Fibroblast of pulmonary artery (primary cell): Measurements from ENCODE around the gene PRR13.

Source experiments
- DNase-seq: peaks from one replicate; pipeline ENCODE4 v3.0.0-alpha.2; 2010; ENCODE audit warnings: low read depth
- H3K4me3 ChIP-seq: replicated peaks from 2 replicates; pipeline ENCODE4 v1.5.1; 2011; ENCODE audit warnings: low read depth, mild to moderate bottlenecking, control low read depth, low read length, moderate library complexity
- TF ChIP-seq, protein P1 (sequence below): IDR thresholded peaks from 2 replicates; pipeline ENCODE4 v1.5.1; 2011; ENCODE audit warnings: mild to moderate bottlenecking, control low read depth, low read length, inconsistent platforms; ENCODE audit errors: missing control alignments

The PRR13 gene

DNA sequence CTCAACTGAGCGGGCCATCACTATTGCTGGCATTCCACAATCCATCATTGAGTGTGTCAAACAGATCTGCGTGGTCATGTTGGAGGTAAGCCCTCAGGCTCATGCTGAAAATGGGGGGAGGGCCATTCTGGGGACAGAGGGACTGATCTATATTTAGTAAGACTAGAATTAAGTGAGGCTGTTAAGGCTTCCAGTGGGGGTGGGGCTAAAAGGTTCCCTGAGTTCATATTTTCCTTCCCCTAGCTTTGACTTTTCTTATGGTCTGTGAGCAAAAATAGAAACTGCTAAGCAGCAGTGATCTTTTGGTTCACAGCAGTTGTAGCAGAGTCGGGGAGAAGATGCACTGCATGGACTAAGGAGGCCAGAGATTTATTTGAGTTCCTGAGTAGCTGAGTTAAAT lies 19.5 kb downstream of the PRR13 start:
- TF ChIP-seq, protein P1, sequence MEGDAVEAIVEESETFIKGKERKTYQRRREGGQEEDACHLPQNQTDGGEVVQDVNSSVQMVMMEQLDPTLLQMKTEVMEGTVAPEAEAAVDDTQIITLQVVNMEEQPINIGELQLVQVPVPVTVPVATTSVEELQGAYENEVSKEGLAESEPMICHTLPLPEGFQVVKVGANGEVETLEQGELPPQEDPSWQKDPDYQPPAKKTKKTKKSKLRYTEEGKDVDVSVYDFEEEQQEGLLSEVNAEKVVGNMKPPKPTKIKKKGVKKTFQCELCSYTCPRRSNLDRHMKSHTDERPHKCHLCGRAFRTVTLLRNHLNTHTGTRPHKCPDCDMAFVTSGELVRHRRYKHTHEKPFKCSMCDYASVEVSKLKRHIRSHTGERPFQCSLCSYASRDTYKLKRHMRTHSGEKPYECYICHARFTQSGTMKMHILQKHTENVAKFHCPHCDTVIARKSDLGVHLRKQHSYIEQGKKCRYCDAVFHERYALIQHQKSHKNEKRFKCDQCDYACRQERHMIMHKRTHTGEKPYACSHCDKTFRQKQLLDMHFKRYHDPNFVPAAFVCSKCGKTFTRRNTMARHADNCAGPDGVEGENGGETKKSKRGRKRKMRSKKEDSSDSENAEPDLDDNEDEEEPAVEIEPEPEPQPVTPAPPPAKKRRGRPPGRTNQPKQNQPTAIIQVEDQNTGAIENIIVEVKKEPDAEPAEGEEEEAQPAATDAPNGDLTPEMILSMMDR: no peak
- H3K4me3 ChIP-seq: no peak overlapping the region
- DNase-seq: no peak

DNA sequence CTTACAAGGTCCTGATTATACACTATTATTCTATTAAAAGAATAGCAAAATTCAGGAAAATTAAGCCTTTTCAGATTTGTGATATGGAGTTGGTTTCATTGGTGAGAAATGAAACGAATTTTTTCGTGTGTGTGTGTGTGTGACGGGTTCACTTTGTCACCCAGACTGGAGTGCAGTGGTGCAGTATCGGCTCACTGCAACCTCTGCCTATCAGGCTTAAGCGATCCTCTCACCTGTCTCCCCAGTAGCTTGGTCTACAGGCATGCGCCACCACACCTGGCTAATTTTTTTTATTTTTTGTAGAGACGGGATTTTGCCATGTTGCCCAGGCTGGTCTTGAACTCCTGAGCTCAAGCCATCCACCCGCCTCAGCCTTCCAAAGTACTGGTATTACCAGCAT lies 20.1 kb downstream of the PRR13 start:
- TF ChIP-seq, protein P1: no peak

DNA sequence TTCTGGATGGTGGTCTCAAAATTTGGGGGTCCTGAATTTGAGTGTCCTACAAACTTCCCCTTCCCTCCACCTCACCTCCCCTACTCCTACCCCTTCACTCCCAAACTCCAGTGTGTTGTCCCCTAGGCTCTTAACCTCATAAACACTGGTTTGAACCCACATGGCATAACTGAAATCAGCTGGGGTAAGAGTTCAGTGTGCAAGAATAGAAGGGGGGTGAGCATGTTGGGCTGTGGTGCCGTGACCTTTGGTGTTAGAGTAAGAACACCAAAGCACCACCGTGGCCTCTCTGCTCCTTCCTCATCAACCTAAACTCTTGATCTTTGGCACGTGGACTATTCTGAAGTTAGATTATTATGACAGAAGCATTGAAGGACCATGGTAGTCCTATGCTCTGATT lies 21.4 kb downstream of the PRR13 start:
- no peak overlapping the region for H3K4me3 ChIP-seq
- DNase-seq: no peak
- TF ChIP-seq, protein P1: no peak

More for the DNA sequence above, 20.1 kb downstream of the PRR13 start:
- no peak overlapping the region for H3K4me3 ChIP-seq
- DNase-seq: no peak

DNA sequence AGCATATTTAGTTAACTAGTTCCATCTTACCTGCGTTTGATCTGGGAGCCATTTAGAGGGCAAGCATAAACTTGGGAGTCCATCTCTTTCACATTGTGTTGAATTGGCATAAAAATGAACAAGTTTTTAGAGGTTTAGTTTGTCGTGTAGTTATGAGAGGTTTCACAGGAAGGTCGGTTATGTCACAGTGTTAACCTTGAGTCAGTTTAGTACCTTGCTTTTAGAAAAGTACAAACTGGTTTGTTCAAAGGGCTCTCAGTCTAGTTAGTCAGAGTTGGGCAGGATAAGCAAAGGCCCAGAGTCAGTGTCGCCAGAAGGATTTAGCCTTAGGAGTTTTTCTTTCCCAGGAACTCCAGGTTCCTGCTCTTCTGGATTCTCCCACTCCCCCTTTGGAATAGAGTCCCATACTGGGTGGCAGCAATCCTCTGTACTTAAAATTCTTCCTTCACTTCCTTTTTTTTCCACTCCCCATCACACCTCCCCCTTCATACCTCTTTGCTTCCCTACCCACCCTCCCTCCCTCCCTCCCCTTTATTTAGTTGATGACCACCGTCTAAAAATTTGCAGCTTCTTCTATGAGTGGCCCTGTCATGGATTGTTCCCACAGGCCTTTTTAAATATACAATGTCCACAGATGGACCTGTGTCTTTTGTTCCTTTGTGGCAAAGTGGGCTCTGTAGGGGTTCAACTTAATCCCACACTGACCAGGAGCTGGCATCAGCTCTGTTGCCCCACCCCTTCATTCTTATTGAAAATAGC lies 22.4 kb downstream of the PRR13 start:
- H3K4me3 ChIP-seq: no peak overlapping the region
- TF ChIP-seq, protein P1: no peak
- DNase-seq: no peak

DNA sequence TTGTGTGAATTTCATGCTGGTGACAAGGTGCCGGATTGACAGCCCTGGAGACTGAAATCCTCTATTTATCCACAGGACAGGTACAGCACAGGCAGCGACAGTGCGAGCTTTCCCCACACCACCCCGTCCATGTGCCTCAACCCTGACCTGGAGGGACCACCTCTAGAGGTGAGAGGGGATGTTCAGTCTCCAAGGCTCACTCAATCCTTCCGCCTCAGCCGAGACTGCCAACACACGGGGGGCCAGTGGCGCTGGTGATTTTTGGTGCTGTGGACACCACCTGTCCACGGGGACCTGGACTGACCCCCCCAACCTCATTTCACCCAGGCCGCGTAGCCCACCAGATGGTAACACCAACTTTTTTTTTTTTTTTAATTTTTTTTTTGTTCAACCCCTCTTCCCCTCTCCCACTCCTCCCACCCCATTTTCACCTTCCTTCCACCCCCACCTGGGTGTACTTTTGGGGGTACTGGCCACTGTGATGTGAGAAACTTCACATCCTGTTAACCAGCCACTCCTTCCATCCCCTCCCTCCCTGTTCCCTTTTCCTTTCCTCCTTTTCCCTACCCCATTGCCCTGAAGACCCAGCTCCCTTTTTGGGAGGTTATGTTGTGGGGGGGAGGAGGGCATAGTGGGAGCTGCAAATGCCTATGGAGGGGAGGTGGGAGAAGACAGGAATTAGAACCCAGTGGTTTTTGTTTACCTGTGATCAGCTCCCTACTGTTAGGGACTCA lies 23.3 kb downstream of the PRR13 start:
- DNase-seq: no peak
- TF ChIP-seq, protein P1: no peak
- no peak overlapping the region for H3K4me3 ChIP-seq

DNA sequence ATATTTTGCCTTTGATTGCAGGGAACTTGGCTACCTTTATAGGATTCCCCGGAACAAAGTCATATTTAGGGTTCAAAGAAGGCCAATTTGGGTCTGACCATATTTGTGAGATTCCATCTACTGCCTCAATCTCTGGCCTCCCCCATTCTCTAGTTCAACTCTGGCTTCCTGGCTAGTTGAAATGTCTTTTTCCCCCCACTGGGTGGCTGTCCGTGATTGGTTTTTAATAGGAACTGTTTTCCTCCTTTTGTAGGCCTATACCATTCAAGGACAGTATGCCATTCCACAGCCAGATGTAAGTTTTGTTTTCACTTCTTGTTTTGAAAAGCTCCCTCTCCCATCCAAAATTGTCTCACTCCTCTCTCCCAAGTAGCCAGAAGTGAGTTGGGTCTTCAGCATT lies 24.1 kb downstream of the PRR13 start:
- TF ChIP-seq, protein P1: no peak

More for the DNA sequence above, 24.1 kb downstream of the PRR13 start:
- no peak for DNase-seq
- no peak overlapping the region for H3K4me3 ChIP-seq
